Trophoblast cell (in vitro differentiated cells and primary cell): ENCODE results near the gene GLI1. TPM values are rescaled to one million over a fixed set of nuclear protein-coding genes. Genes with fewer than 3 reads are reported as not detected.
"Not testable (repeated sequence)": the region's sequence is repeated elsewhere in the genome, so short reads cannot be mapped to it uniquely, and the experiment has no call there.

Experiments
- DNase-seq, 2 donors: peaks; one replicate each; pipeline ENCODE4 v3.0.0-alpha.2; 2016
- H2AFZ ChIP-seq: 2 replicates; pipeline ENCODE4 v1.6.1; 2013; ENCODE audit warnings: low read length, moderate library complexity, mild to moderate bottlenecking; ENCODE audit not compliant: insufficient read depth, poor library complexity
- H2AK5ac ChIP-seq: 2 replicates; pipeline ENCODE4 v1.6.1; 2013; ENCODE audit warnings: mild to moderate bottlenecking, low read length
- H2BK120ac ChIP-seq: 2 replicates; pipeline ENCODE4 v1.6.1; 2013; ENCODE audit warnings: low read length, mild to moderate bottlenecking, moderate library complexity; ENCODE audit not compliant: insufficient read depth, poor library complexity
- H2BK12ac ChIP-seq: 2 replicates; pipeline ENCODE4 v1.6.1; 2013; ENCODE audit warnings: mild to moderate bottlenecking, low read length, moderate library complexity
- H2BK5ac ChIP-seq: 2 replicates; pipeline ENCODE4 v1.6.1; 2013; ENCODE audit warnings: low read length, low read depth, moderate library complexity, mild to moderate bottlenecking; ENCODE audit not compliant: poor library complexity
- H3K14ac ChIP-seq: 2 replicates; pipeline ENCODE4 v1.6.1; 2013; ENCODE audit warnings: mild to moderate bottlenecking, low read length
- H3K18ac ChIP-seq: 2 replicates; pipeline ENCODE4 v1.6.1; 2013; ENCODE audit warnings: mild to moderate bottlenecking, low read length
- H3K23ac ChIP-seq: 2 replicates; pipeline ENCODE4 v1.6.1; 2013; ENCODE audit warnings: low read length
- H3K27ac ChIP-seq: 2 replicates; pipeline ENCODE4 v1.5.1; 2013; ENCODE audit warnings: low read depth, mild to moderate bottlenecking, inconsistent platforms, low read length, moderate library complexity
- H3K27me3 ChIP-seq: 2 replicates; pipeline ENCODE4 v1.6.1; 2013; ENCODE audit warnings: inconsistent platforms, mild to moderate bottlenecking, low read length, moderate library complexity; ENCODE audit not compliant: insufficient read depth
- H3K36me3 ChIP-seq, 2 experiments: 1 replicate in 1 of 2; 2 replicates in 1 of 2; pipeline ENCODE4 v1.6.1; 2013; ENCODE audit warnings: low read length in 2 of 2, mild to moderate bottlenecking in 2 of 2, moderate library complexity in 1 of 2; ENCODE audit not compliant: insufficient read depth in 2 of 2, control insufficient read depth in 1 of 2
- H3K4ac ChIP-seq: 2 replicates; pipeline ENCODE4 v1.6.1; 2013; ENCODE audit warnings: low read depth, mild to moderate bottlenecking, low read length, moderate library complexity
- H3K4me1 ChIP-seq, 2 experiments: 1 replicate in 1 of 2; 2 replicates in 1 of 2; pipeline ENCODE4 v1.6.1; 2013; ENCODE audit warnings: low read length in 2 of 2, mild to moderate bottlenecking in 2 of 2, moderate library complexity in 1 of 2; ENCODE audit not compliant: insufficient read depth in 2 of 2, control insufficient read depth in 1 of 2
- H3K4me2 ChIP-seq: 2 replicates; pipeline ENCODE4 v1.6.1; 2013; ENCODE audit warnings: inconsistent platforms, mild to moderate bottlenecking, low read length, moderate library complexity
- H3K4me3 ChIP-seq: 2 replicates; pipeline ENCODE4 v1.5.1; 2013; ENCODE audit warnings: mild to moderate bottlenecking, low read depth, low read length, inconsistent platforms
- H3K79me1 ChIP-seq: one replicate; pipeline ENCODE4 v1.6.1; 2013; ENCODE audit warnings: low read length
- H3K79me2 ChIP-seq: 2 replicates; pipeline ENCODE4 v1.6.1; 2013; ENCODE audit warnings: low read length, mild to moderate bottlenecking; ENCODE audit not compliant: control insufficient read depth, insufficient read depth, poor library complexity
- H3K9ac ChIP-seq: 2 replicates; pipeline ENCODE4 v1.6.1; 2013; ENCODE audit warnings: mild to moderate bottlenecking, low read length
- H3K9me3 ChIP-seq: 2 replicates; pipeline ENCODE4 v1.6.1; 2013; ENCODE audit warnings: low read depth, mild to moderate bottlenecking, control low read depth, inconsistent platforms, low read length; ENCODE audit not compliant: insufficient read depth
- H4K12ac ChIP-seq: 2 replicates; pipeline ENCODE4 v1.6.1; 2013; ENCODE audit warnings: low read depth, mild to moderate bottlenecking, low read length, moderate library complexity
- H4K8ac ChIP-seq: 2 replicates; pipeline ENCODE4 v1.6.1; 2013; ENCODE audit warnings: low read depth, mild to moderate bottlenecking, low read length, moderate library complexity
- H4K91ac ChIP-seq: one replicate; pipeline ENCODE4 v1.6.1; 2013; ENCODE audit warnings: low read depth, mild to moderate bottlenecking, low read length, moderate library complexity
- WGBS: extraction: QIAGEN DNeasy Blood & Tissue Kit; methylation state at CpG from one replicate; pipeline ENCODE4 v1.1.7; 2013; ENCODE audit warnings: missing lambda C conversion rate; ENCODE audit not compliant: insufficient read length, insufficient coverage; ENCODE audit errors: extremely low coverage; 5-methylcytosine and 5-hydroxymethylcytosine counted together
- polyA plus RNA-seq: library from polyadenylated mRNA; stranded (reverse); fragments of 200-250 nt; gene quantifications from 2 replicates; pipeline ENCODE4 v1.2.3, GENCODE V29; 2013

Gene GLI1
- polyA plus RNA-seq, result 1.4 and 2.3 TPM in 2 replicates

GRCh38 chr12:57459750-57460467 lies at the start of gene GLI1:
Gene GLI1 (plus strand): TSS chr12:57459785. CDS start chr12:57463692, 3,907 bp downstream.
- Histone ChIP-seq H4K12ac (peak within 1 kb of the TSS; percentile 39), H3K4me3 (peak within 1 kb of the TSS; percentile 74), H3K4me2 (peak within 1 kb of the TSS; percentile 97), H3K27me3 (no peaks in the 10 kb centered on the region), H3K79me1 (peaks cover 8% of the 10 kb centered on the region), H3K27ac (no peak within 1 kb of the TSS), H3K79me2 (no peaks in the 10 kb centered on the region), H3K14ac (peak within 1 kb of the TSS; percentile 29), H4K8ac (peak within 1 kb of the TSS; percentile 33), H3K9me3 (no peaks in the 10 kb centered on the region), H2AK5ac (no peak within 1 kb of the TSS), H3K36me3 (no peaks in the 10 kb centered on the region), H2AFZ (peak within 1 kb of the TSS; percentile 57), H2BK120ac (peak within 1 kb of the TSS; percentile 43), H3K23ac (no peak within 1 kb of the TSS), H3K18ac (no peak within 1 kb of the TSS), H2BK5ac (peak within 1 kb of the TSS; percentile 14), H4K91ac (peak within 1 kb of the TSS; percentile 75), H3K9ac (peak within 1 kb of the TSS; percentile 16), H3K4ac (no peak within 1 kb of the TSS), H2BK12ac (no peak within 1 kb of the TSS), H3K4me1 (peaks cover 6 to 8% of the 10 kb centered on the region in 2 experiments)
- DNase-seq, result no peak
- no CpG with 5 or more reads among the region's 36 CpGs for WGBS

GRCh38 chr12:57410534-57410933 lies 49.1 kb upstream of the GLI1 start:
- no peaks in the 10 kb centered on the region for H3K9me3 ChIP-seq
- no peaks in the 10 kb centered on the region for H3K4me1 ChIP-seq
- no peak overlapping the region for H3K4me2 ChIP-seq
- no peak overlapping the region for H3K9ac ChIP-seq
- H2BK5ac ChIP-seq, result no peak overlapping the region
- no peak overlapping the region for H3K18ac ChIP-seq
- H3K14ac ChIP-seq, result no peak overlapping the region
- no peak overlapping the region for H2AFZ ChIP-seq
- DNase-seq, result no peak
- H4K91ac ChIP-seq, result no peak overlapping the region
- no peak overlapping the region for H4K8ac ChIP-seq
- no peaks in the 10 kb centered on the region for H3K79me2 ChIP-seq
- no peak overlapping the region for H3K4ac ChIP-seq
- no peak overlapping the region for H2BK120ac ChIP-seq
- no peak overlapping the region for H2BK12ac ChIP-seq
- WGBS, result no CpG with 5 or more reads among the region's 4 CpGs
- peaks cover 0 to 3% of the 10 kb centered on the region in 2 experiments for H3K36me3 ChIP-seq
- H3K79me1 ChIP-seq, result no peaks in the 10 kb centered on the region
- no peak overlapping the region for H3K23ac ChIP-seq
- H3K27me3 ChIP-seq, result no peaks in the 10 kb centered on the region
- H3K27ac ChIP-seq, result no peak overlapping the region
- H3K4me3 ChIP-seq, result no peak overlapping the region
- no peak overlapping the region for H4K12ac ChIP-seq
- H2AK5ac ChIP-seq, result no peak overlapping the region

- not testable (repeated sequence) for H4K12ac ChIP-seq, H2BK12ac ChIP-seq, H3K23ac ChIP-seq, H3K4me1 ChIP-seq, H3K79me2 ChIP-seq, H3K36me3 ChIP-seq, H2BK5ac ChIP-seq, H3K14ac ChIP-seq, H2BK120ac ChIP-seq, H4K91ac ChIP-seq, H3K4ac ChIP-seq, H3K27me3 ChIP-seq, H3K4me3 ChIP-seq, H3K27ac ChIP-seq, H3K4me2 ChIP-seq, H2AK5ac ChIP-seq, H3K79me1 ChIP-seq, H2AFZ ChIP-seq, H3K18ac ChIP-seq, DNase-seq, H4K8ac ChIP-seq, H3K9ac ChIP-seq, H3K9me3 ChIP-seq
- no CpG with 5 or more reads among the region's 6 CpGs for WGBS
Measured at GRCh38 chr12:57414160-57414559, 45.4 kb upstream of the GLI1 start.

DNA sequence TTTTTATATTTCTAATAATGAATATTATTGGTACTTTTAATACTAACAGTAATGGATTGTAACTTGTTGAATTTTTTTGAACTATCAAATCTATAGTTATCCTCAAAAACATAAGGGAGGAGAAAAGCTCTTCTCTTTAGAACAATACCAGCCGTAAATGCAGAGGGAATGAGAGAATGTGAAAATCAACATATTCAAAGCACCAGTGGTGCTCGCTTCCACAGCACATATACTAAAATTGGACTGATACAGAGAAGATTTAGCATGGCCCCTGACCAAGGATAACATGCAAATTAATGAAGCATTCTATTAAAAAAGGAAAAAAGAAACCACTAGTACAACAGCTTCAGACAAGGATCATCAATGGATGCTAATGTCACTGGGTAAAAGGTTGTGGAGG lies 44.5 kb upstream of the GLI1 start:
- Histone ChIP-seq H3K4me2 (no peak overlapping the region), H3K36me3 (no peaks in the 10 kb centered on the region), H3K79me1 (no peaks in the 10 kb centered on the region), H4K8ac (no peak overlapping the region), H3K9ac (no peak overlapping the region), H3K14ac (no peak overlapping the region), H2AFZ (no peak overlapping the region), H2AK5ac (no peak overlapping the region), H3K23ac (no peak overlapping the region), H3K4me1 (no peaks in the 10 kb centered on the region), H4K12ac (no peak overlapping the region), H3K27me3 (no peaks in the 10 kb centered on the region), H4K91ac (no peak overlapping the region), H3K4ac (no peak overlapping the region), H2BK120ac (no peak overlapping the region), H3K79me2 (no peaks in the 10 kb centered on the region), H3K9me3 (no peaks in the 10 kb centered on the region), H3K18ac (no peak overlapping the region), H2BK12ac (no peak overlapping the region), H3K27ac (no peak overlapping the region), H3K4me3 (no peak overlapping the region), H2BK5ac (no peak overlapping the region)
- no peak for DNase-seq
- WGBS, result no CpG with 5 or more reads among the region's 2 CpGs
